ENCODE data around the gene GIMAP4. TPM values are rescaled to one million over a fixed set of nuclear protein-coding genes. Genes with fewer than 3 reads are reported as not detected.
"Not testable (repeated sequence)": the region's sequence is repeated elsewhere in the genome, so short reads cannot be mapped to it uniquely, and the experiment has no call there.

Gene GIMAP4
- total RNA-seq, result 100 to 1,000 TPM; 102 to 193 TPM

GRCh38 chr7:150567169-150567568, at the start of gene GIMAP4:
Gene GIMAP4 (plus strand): TSS chr7:150567390. CDS start chr7:150569902, 2,512 bp downstream.
- peak within 1 kb of the TSS; percentile 93 for H3K27ac Mint-ChIP-seq
- ATAC-seq (replicated peaks), result peak; percentile 69
- no peaks in the 10 kb centered on the region for H3K27me3 Mint-ChIP-seq
- H3K9me3 Mint-ChIP-seq, result peaks cover 6% of the 10 kb centered on the region
- peak within 1 kb of the TSS; percentile 85 for H3K4me3 Mint-ChIP-seq
- H3K36me3 Mint-ChIP-seq (ENCODE audit: low read depth), result peaks cover 50% of the 10 kb centered on the region
- peaks cover 29% of the 10 kb centered on the region for H3K4me1 Mint-ChIP-seq

GRCh38 chr7:150519310-150519709, 47.9 kb upstream of the GIMAP4 start:
- H3K9me3 Mint-ChIP-seq, result peaks cover 4% of the 10 kb centered on the region
- H3K4me1 Mint-ChIP-seq, result peaks cover 20% of the 10 kb centered on the region
- H3K27ac Mint-ChIP-seq, result peak overlapping the region; percentile 91

GRCh38 chr7:150520145-150520544, 47.0 kb upstream of the GIMAP4 start:
- H3K27me3 Mint-ChIP-seq, result no peaks in the 10 kb centered on the region

More at GRCh38 chr7:150519310-150519709, 47.9 kb upstream of the GIMAP4 start:
- no peak for ATAC-seq (replicated peaks)
- H3K4me3 Mint-ChIP-seq, result peak overlapping the region; percentile 93
- H3K27me3 Mint-ChIP-seq, result no peaks in the 10 kb centered on the region
- H3K36me3 Mint-ChIP-seq (ENCODE audit: low read depth), result peaks cover 54% of the 10 kb centered on the region

GRCh38 chr7:150522931-150523330, 44.3 kb upstream of the GIMAP4 start:
- ATAC-seq (replicated peaks); H3K27me3 Mint-ChIP-seq: not testable (repeated sequence)
- peaks cover 44% of the 10 kb centered on the region for H3K36me3 Mint-ChIP-seq (ENCODE audit: low read depth)
- peaks cover 30% of the 10 kb centered on the region for H3K4me1 Mint-ChIP-seq
- peak overlapping the region; percentile 93 for H3K4me3 Mint-ChIP-seq
- H3K9me3 Mint-ChIP-seq, result peaks cover 17% of the 10 kb centered on the region
- H3K27ac Mint-ChIP-seq, result peak overlapping the region; percentile 12

More at GRCh38 chr7:150520145-150520544, 47.0 kb upstream of the GIMAP4 start:
- H3K9me3 Mint-ChIP-seq, result peaks cover 9% of the 10 kb centered on the region
- H3K36me3 Mint-ChIP-seq (ENCODE audit: low read depth), result peaks cover 54% of the 10 kb centered on the region
- peak overlapping the region; percentile 91 for H3K27ac Mint-ChIP-seq
- peak; percentile 65 for ATAC-seq (replicated peaks)
- H3K4me3 Mint-ChIP-seq, result peak overlapping the region; percentile 93
- peaks cover 25% of the 10 kb centered on the region for H3K4me1 Mint-ChIP-seq

- peak overlapping the region; percentile 51 for H3K4me3 Mint-ChIP-seq
- peaks cover 36% of the 10 kb centered on the region for H3K36me3 Mint-ChIP-seq (ENCODE audit: low read depth)
- no peaks in the 10 kb centered on the region for H3K27me3 Mint-ChIP-seq
- H3K4me1 Mint-ChIP-seq, result peaks cover 30% of the 10 kb centered on the region
- peaks cover 26% of the 10 kb centered on the region for H3K9me3 Mint-ChIP-seq
- ATAC-seq (replicated peaks), result peak; percentile 63
- H3K27ac Mint-ChIP-seq, result peak overlapping the region; percentile 74
These were observed 43.2 kb upstream of the GIMAP4 start for GRCh38 chr7:150524018-150524417.

GRCh38 chr7:150531704-150532103, 35.5 kb upstream of the GIMAP4 start:
- peaks cover 39% of the 10 kb centered on the region for H3K9me3 Mint-ChIP-seq
- no peak for ATAC-seq (replicated peaks)
- no peaks in the 10 kb centered on the region for H3K36me3 Mint-ChIP-seq (ENCODE audit: low read depth)
- H3K4me3 Mint-ChIP-seq, result no peak overlapping the region
- H3K27ac Mint-ChIP-seq, result no peak overlapping the region
- peaks cover 5% of the 10 kb centered on the region for H3K4me1 Mint-ChIP-seq
- H3K27me3 Mint-ChIP-seq, result no peaks in the 10 kb centered on the region

- H3K4me3 Mint-ChIP-seq, result no peak overlapping the region
- H3K27me3 Mint-ChIP-seq, result no peaks in the 10 kb centered on the region
- H3K4me1 Mint-ChIP-seq, result no peaks in the 10 kb centered on the region
- H3K36me3 Mint-ChIP-seq (ENCODE audit: low read depth), result no peaks in the 10 kb centered on the region
- ATAC-seq (replicated peaks), result no peak
- H3K27ac Mint-ChIP-seq, result no peak overlapping the region
- peaks cover 10% of the 10 kb centered on the region for H3K9me3 Mint-ChIP-seq
These were observed 28.9 kb upstream of the GIMAP4 start for GRCh38 chr7:150538259-150538658.

GRCh38 chr7:150553163-150553562, 14.0 kb upstream of the GIMAP4 start:
- Mint-ChIP-seq H3K36me3 (ENCODE audit: low read depth) (no peaks in the 10 kb centered on the region), H3K27ac (peak overlapping the region; percentile 84), H3K4me3 (peak overlapping the region; percentile 63), H3K27me3 (no peaks in the 10 kb centered on the region), H3K9me3 (peaks cover 27% of the 10 kb centered on the region), H3K4me1 (peaks cover 55% of the 10 kb centered on the region)
- ATAC-seq (replicated peaks), result peak; percentile 52

GRCh38 chr7:150556521-150557138, 10.6 kb upstream of the GIMAP4 start:
- ATAC-seq (replicated peaks), result peak; percentile 82
- Mint-ChIP-seq H3K36me3 (ENCODE audit: low read depth) (no peaks in the 10 kb centered on the region), H3K27me3 (no peaks in the 10 kb centered on the region), H3K9me3 (peaks cover 35% of the 10 kb centered on the region), H3K4me3 (peak overlapping the region; percentile 85), H3K4me1 (peaks cover 62% of the 10 kb centered on the region), H3K27ac (peak overlapping the region; percentile 92)

GRCh38 chr7:150560486-150560885, 6.7 kb upstream of the GIMAP4 start:
- Mint-ChIP-seq H3K36me3 (ENCODE audit: low read depth) (no peaks in the 10 kb centered on the region), H3K9me3 (peaks cover 11% of the 10 kb centered on the region), H3K4me1 (peaks cover 44% of the 10 kb centered on the region), H3K27me3 (no peaks in the 10 kb centered on the region), H3K27ac (no peak overlapping the region), H3K4me3 (peak overlapping the region; percentile 85)
- no peak for ATAC-seq (replicated peaks)

- Mint-ChIP-seq H3K4me1 (peaks cover 34% of the 10 kb centered on the region), H3K27me3 (no peaks in the 10 kb centered on the region)
These were observed 4.3 kb upstream of the GIMAP4 start for GRCh38 chr7:150562919-150563318.

GRCh38 chr7:150564006-150564405, 3.2 kb upstream of the GIMAP4 start:
- no peaks in the 10 kb centered on the region for H3K27me3 Mint-ChIP-seq

More at GRCh38 chr7:150562919-150563318, 4.3 kb upstream of the GIMAP4 start:
- Mint-ChIP-seq H3K4me3 (peak overlapping the region; percentile 85), H3K9me3 (peaks cover 11% of the 10 kb centered on the region), H3K27ac (peak overlapping the region; percentile 87), H3K36me3 (ENCODE audit: low read depth) (peaks cover 9% of the 10 kb centered on the region)
- no peak for ATAC-seq (replicated peaks)

GRCh38 chr7:150564566-150564965, 2.6 kb upstream of the GIMAP4 start:
- Mint-ChIP-seq H3K9me3 (peaks cover 11% of the 10 kb centered on the region), H3K4me3 (peak overlapping the region; percentile 85), H3K27ac (peak overlapping the region; percentile 87), H3K27me3 (no peaks in the 10 kb centered on the region), H3K36me3 (ENCODE audit: low read depth) (peaks cover 24% of the 10 kb centered on the region), H3K4me1 (peaks cover 37% of the 10 kb centered on the region)
- no peak for ATAC-seq (replicated peaks)

More at GRCh38 chr7:150564006-150564405, 3.2 kb upstream of the GIMAP4 start:
- Mint-ChIP-seq H3K9me3 (peaks cover 11% of the 10 kb centered on the region), H3K36me3 (ENCODE audit: low read depth) (peaks cover 18% of the 10 kb centered on the region), H3K27ac (peak overlapping the region; percentile 87), H3K4me3 (peak overlapping the region; percentile 85), H3K4me1 (peaks cover 31% of the 10 kb centered on the region)
- peak; percentile 59 for ATAC-seq (replicated peaks)

- peaks cover 36% of the 10 kb centered on the region for H3K4me1 Mint-ChIP-seq
- H3K27me3 Mint-ChIP-seq, result no peaks in the 10 kb centered on the region
- peak overlapping the region; percentile 93 for H3K27ac Mint-ChIP-seq
- H3K36me3 Mint-ChIP-seq (ENCODE audit: low read depth), result peaks cover 31% of the 10 kb centered on the region
- no peak for ATAC-seq (replicated peaks)
- H3K9me3 Mint-ChIP-seq, result peaks cover 7% of the 10 kb centered on the region
- H3K4me3 Mint-ChIP-seq, result peak overlapping the region; percentile 85
These were observed 2.0 kb upstream of the GIMAP4 start for GRCh38 chr7:150565239-150565638.

GRCh38 chr7:150566123-150566522, 1.1 kb upstream of the GIMAP4 start:
- H3K27ac Mint-ChIP-seq, result peak overlapping the region; percentile 93
- H3K4me3 Mint-ChIP-seq, result peak overlapping the region; percentile 85
- peaks cover 39% of the 10 kb centered on the region for H3K36me3 Mint-ChIP-seq (ENCODE audit: low read depth)
- peaks cover 3% of the 10 kb centered on the region for H3K9me3 Mint-ChIP-seq
- ATAC-seq (replicated peaks), result no peak
- no peaks in the 10 kb centered on the region for H3K27me3 Mint-ChIP-seq
- H3K4me1 Mint-ChIP-seq, result peaks cover 35% of the 10 kb centered on the region
